GM21619 (cell line): ENCODE data around the gene ITGA1.
A peak's percentile ranks its signal among the peaks of the same experiment; 100 is the strongest.

ENCODE experiments used
- ATAC-seq: cut with Tn5 transposase; IDR thresholded peaks from one replicate; pipeline ENCODE4 v1.9.1; 2021; ENCODE audit not compliant: unreplicated experiment

ITGA1 gene

DNA sequence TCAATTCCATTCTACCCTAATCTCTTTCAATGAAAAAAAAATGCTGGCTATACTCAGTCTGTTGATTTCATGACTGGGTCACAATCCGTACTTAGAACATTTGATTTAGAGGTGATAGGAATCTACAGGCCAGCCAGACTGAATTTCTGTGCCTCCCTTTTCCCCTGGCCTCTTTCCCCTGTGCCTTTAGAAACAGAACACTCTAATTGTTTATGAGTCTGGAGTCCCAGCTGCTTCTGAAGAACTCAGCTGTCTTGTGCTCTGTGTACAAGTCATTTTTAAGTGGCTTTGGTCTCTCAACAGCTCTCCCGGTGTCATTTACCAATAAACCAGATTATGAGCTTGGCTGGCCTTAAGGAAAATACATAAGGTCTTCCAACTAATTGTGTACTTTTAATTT is 107.4 kb downstream of the ITGA1 start:
- no peak for ATAC-seq

DNA sequence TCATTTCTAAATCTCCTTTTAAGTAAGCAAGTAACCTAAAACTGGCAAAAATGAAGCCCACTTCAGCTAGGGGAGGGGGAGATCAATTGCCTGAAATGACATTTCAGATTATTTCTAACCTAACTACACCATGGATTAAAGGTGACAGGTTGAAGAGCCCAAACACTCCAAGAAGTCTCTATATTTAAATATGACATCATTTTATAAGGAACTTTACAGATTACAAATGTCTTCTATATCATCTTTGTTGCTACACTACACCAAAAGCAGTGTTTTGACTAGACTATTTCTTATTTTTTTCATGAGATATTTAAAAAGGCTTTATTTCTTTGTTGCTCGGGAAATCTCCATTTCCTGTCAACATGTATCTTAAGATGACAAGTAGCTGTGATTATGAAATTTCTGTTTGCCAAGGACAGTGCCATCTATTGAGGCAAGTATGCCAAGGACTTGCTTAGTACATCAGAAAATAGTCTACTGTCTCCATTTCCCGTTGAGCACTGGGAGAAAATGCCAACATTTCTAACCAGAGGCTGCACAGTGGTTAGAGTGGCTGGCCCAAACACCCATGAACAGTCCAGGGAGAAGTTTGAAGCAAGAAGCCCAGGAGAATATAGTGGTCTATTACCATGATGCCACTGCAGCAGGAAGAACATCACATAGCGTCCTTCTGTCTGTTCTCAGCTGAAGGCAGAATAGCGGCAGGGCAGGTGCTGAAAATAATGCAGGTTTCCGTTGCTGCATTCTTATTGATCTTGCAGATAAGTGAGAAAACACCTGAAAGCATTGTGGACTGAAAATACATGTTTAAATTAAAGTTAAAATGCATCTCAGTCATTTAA is 108.1 kb downstream of the ITGA1 start:
- ATAC-seq = no peak

DNA sequence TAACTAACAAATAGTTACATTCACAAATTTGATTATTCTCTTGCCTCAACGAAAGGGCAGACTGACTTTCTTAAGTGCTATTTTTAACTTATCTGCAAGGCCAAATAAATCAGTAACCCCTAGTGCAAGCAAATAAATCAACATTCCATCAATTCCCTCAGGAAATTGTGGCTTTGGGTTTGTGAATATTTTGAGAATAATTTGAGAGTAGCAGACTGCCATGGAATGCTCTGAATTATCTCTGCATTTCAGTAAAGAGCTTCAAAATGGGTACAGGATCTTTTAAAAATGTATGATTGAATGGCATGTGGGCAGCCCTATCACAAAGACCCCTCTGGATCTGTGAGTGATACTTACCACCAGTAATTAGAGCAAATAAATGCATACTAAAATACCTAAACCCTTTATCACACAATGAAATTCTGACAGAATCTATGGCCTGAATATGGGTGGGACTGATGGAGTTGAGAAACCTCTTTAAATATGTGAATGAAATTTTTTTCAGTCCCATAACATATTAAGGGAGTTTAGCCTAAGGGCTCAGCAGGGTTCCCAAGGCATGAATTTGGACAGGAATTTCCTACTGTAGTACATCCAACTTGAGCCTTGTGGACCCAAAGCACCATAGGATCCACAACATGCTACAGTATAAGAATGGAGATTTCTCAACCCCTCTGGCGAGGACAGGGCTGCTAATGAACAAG is 109.0 kb downstream of the ITGA1 start:
- ATAC-seq = no peak

DNA sequence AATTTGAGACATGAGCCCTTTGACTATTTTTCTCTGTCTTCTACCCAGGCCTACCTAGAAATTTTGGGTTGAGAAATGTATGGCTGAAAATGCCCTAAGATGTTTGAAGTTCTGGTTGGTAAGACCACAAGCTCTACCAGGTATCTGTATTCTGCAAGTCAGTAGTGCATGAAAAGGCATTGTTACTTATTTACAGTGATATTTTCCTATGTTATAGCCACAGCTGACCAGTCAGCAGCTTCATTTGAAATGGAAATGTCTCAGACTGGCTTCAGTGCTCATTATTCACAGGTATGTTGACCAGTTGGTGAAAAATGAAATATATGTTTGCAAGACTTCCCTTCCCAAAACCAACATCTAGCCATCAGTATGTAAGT is 109.5 kb downstream of the ITGA1 start:
- no peak for ATAC-seq

DNA sequence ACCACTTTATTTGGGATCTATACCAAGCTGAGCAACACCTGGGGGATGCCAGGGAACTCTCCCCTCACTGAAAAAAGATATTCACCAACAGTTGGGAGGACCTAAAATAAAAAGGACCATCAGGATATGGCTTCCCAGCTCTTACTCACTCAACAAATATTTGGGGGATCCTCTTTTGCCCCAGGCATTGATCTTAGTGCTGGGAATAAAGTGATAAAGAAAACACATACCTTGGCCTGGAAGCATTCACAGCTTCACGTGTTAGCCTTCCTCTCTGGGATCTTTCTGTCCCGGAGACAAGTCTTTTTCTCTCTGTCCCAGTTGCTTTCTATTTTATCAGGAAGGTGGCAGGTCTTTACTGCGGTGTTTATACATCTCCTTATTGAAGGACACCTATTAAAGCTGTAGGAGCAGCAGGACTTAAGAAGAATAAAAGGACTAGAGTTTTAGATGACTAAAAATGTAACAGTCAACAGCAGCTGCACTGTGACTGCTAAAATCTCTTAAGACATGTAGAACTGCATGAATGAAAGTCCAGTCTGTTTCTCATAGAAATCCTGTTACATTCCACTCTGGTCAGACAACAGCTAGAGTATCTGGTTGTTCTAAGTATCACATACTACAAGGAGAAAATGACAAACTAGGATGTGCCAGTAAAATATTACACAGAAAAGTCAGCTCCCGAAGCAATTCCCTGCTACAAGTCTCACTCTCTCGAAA is 111.4 kb downstream of the ITGA1 start:
- no peak for ATAC-seq

DNA sequence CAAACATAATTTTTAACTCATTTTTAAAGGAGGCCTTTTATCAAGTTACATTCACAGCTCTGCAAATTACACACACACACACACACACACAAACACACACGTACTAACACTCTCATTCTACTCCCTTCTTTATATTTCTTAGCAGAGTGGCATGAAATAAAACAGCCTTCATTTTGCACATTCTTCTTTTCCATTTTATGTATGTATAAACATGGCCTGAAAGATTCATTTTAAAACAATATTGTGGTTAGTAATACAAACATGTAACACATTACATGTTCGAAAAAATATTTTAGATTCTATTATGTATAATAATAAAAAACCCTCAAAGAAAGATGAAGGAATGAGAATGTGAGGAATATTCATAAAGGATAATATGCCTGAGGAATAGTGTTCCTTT is 115.4 kb downstream of the ITGA1 start:
- no peak for ATAC-seq

DNA sequence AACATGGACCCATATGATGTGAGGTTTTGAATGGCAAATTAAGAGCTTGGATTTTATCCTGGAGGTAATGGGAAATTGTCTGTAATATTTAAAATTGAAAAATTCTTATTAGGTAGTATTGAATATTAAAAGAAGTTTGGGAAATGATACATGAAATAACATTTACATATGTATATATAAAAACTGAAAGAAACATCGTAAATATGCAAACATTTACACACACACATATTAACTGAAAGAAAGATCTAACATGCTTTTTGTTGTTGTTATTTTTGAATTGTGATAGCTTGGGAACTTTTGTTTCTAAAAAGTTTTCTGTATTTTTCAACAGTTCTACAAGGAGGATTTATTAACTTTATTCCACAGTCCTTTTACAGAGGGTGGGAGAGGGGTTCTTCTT is 118.6 kb downstream of the ITGA1 start:
- ATAC-seq = no peak

DNA sequence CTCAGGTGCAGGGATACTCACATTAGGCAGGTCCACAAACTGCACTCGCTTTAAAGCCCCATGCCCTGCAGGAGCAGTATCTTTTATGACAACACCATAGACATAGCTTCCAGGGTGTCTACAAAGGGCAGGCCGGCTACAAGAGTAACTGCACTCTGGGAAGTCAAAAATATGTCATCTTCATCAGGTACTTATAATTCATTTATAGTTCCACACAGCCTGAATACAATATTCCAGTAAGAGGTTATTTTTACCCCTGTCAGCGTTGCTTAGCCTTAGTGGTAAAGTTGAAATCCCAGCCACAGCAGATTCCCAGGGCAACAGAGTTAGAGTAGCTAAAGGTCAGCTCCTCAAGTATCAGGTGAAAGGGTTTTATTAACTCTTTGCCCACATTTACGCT is 119.1 kb downstream of the ITGA1 start:
- ATAC-seq = no peak

DNA sequence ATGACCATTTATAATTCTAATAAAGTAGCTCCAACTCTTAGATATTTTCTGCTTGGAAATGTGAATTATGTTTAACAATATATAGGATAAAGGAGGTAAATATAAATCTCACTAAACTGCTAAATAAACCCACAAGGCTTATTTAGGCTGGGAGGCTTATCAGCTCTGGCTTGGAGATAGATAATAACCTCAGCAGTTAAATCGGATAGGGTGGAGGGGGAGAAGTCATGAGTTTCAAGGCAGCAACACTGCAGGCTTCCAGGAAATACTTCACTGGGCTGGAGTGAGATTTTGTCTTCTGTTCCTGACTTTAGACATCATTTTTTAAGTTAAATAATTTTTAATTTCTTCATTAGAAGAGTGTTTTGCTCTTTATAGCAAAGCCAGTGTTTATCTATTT is 121.5 kb downstream of the ITGA1 start:
- no peak for ATAC-seq

DNA sequence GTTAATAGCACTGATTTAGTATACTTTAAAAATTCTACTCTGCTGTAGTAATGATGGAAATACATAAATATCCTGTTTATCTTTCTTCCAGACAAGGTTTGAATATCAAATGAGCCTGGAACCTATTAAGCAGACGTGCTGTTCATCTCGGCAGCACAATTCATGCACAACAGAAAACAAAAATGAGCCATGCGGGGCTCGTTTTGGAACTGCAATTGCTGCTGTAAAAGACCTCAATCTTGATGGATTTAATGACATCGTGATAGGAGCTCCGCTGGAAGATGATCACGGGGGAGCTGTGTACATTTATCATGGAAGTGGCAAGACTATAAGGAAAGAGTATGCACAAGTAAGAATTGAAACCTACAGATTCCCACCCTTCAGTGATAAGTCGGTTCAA is 122.4 kb downstream of the ITGA1 start:
- ATAC-seq = no peak

DNA sequence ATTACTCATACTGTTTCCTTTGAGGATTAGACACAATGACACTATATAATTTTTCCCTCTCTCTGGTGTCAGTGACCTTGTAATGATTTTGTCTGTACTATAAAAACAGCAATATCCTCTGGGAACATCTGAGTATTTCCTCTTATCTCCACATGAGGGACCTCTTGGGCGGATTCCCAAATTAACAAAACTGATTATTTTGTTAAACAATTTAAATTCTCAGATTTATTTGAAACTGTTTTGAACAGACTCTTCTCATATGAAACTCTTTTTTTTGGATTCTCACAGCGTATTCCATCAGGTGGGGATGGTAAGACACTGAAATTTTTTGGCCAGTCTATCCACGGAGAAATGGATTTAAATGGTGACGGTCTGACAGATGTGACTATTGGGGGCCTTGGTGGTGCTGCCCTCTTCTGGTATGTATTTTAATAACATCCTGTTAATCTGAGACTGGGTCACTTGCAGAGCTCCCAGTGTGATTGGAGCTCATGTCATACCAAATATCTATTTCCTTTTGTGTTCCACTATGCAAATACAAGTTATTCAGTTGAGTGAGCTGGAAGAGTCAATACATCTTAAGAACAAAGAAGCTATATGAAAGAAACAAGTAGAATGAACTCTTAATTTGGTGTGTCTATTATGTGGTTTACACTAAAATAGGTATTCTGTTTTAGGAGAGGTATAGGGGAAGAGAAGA is 127.6 kb downstream of the ITGA1 start:
- ATAC-seq = peak; percentile 99

DNA sequence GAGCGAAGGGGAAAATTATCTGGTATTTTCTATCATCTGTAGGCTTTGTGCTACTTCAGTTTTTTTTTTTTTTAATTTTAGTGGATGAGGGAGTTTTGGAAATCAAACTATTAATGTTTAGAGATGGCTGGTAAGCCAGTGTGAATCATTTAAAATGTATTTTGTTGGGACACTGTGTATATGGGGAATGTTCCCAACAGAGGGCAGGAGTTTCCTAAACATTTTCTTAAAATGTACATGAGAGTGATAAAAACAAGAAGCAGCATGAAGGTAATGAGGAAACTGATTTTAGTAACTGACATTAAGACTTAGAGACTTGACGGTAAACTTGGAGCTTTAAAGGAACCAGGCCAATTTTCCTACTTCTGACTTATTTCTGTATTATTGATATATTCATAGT is 133.2 kb downstream of the ITGA1 start:
- ATAC-seq = no peak

DNA sequence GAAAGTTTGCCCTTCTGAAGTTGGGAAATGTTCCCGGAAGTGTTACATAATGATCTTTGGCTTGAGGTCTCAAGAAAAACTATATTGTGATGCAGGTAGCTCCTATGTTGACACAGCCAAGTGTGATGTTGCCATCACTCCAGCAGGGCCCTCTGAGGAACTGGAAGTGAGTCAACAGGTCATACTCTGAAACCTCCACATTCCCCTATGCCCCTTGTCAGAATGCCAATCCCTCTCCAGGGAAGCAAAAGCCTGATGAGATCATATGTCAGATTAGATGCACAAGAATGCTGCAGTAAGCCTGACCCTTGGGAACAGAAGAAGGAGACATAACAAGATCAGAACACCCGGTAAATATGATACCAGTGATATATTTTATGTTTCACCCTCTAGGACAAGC is 134.7 kb downstream of the ITGA1 start:
- no peak for ATAC-seq

DNA sequence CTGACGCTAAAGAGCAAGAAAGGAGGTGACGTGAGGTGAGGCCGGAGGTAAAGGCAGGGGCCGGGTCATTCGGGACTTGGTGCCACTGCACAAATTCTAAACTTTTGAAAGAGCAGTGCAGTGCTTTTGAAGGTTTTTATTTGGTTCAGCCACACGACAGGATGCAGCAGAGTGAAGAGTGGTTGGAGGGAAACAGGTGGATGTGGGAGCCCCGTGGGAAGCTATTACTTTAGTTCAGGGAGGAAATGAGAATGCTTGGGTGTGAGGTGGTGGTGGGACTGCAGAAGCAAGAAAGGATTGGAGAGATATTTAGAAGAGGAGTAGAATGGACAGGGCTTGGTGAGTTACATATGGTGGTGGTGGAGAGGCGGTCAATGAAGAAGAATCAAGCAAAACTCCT is 136.7 kb downstream of the ITGA1 start:
- ATAC-seq = no peak

DNA sequence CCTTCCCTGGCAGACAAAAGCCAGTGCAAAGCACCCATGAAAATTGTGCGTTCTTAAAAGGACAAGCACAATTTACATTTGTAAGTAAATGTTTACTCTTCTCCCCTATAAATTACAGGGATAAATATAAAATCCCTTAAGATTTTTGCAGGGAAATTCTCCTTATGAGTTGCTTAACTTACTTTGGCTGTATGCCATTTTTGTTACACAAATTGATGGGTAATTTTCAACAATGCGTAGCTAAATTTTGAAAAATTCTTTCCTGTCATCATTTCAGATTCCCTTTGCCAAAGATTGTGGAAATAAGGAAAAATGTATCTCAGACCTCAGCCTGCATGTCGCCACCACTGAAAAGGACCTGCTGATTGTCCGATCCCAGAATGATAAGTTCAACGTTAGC is 137.3 kb downstream of the ITGA1 start:
- no peak for ATAC-seq

DNA sequence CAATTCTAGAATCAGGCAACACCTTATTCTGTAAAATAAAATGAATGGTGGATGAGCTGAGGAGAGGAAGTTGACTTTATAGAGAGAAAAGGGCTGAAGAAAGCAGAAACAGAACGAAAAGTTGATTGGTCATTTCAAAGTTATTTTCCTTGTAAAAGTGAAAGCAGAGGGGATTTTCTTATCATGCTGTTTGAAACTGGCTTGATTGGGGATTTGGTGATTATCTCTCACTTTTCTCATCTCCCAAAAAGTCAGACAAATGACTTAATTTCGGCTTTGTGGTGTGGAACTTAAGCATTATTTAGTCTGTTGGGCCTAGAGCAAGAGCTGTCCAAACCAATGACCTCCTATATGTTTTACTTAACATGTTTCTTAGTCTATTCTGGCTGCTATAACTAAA is 141.0 kb downstream of the ITGA1 start:
- no peak for ATAC-seq

DNA sequence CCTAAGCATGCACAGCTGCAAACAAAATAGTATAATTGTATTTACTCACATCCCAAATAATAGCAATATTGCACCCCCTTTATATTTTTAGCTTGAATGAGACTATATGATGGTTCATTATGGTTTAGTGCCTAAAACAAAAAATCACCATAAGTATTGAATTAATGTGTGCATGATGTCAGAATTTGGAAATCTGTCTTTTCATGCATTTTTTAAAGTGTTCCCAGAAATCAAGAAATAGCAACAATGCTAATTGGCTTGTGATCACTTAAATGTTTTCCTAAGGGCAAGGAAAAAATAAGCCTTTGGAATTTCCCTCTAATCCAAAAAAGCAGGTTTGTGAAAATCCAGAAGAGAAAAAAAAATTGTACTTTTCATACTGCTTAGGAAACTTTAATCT is 150.5 kb downstream of the ITGA1 start:
- ATAC-seq = no peak

DNA sequence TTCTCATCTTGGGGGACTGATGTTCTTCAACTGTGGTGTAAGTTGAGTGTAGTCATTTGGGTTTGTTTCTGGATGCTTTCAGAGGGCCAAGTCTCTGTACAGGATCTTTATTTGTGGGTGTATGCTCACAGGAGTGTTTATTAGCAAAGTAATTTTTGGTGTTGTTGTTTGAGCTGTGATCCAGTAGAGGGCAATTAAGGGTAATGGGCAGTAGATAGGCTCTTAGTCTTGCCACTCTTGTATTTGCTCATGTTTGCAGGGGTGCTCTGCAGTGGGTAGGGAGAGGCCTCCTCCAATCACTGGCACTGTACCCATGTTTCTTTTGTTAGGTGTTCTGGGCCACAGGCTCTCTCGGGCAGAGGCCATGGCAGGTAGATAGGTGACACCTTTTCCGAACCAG is 155.6 kb downstream of the ITGA1 start:
- no peak for ATAC-seq

DNA sequence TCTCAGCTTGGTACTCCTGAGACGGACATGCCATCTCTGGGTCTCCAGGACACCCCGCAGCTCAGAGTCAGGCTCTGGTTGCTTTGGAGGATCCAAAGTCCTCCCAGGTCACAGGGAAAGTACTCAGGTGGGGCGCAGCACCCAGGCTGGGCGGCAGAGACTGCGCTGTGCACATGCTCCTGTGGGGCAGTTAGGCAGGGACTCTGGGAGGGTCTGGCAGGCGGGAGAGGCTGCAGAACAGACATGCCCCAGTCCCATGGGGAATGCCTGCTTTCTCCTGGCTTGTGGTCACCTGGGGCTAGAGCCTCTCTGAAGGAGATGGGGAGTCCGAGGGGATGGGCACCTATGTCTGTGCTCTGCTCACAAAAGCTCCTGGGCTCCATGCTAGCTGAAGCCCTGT is 156.1 kb downstream of the ITGA1 start:
- ATAC-seq = no peak

DNA sequence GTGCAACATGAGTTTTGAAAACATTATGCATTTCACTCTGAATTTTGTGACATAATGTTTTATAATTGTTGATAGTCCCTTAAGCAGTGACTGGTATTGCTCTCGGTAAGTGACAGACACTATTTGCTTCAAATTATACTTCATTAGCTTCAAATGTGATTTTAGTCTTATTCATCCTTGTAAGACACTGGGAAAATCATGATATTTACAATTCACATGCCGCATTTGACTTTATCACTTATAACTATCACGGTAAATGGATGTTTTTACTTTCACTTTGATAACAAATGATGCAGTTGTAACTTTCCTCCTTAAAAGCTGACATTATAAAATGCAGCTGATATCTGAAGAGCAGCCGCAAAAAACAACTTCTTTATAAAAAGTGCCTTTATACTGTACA is 157.3 kb downstream of the ITGA1 start:
- ATAC-seq = no peak

DNA sequence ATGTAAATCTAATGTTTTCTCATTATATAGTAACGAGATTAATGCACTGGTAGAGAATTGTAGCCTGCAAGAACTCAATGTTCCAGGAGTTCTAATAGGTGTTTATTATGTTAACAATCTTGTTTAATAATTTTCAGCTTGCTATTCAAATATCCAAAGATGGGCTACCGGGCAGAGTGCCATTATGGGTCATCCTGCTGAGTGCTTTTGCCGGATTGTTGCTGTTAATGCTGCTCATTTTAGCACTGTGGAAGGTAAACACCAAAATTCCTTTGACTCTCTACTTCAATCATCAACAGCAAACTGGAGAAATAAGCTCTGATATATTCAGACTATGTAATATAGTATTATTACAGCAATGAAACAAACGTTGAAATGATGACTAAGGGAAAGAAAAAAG is 159.5 kb downstream of the ITGA1 start:
- ATAC-seq = no peak
